ENCODE measurements around the gene PPM1E. TPM values are rescaled to one million over a fixed set of nuclear protein-coding genes. Genes with fewer than 3 reads are reported as not detected.

The PPM1E gene
- total and polyA plus RNA-seq, 2 of the 8 experiments (the other 6 are each of a cell fraction or from before 2014, with no cell fraction given) = 5.0 to 10.4 TPM

DNA sequence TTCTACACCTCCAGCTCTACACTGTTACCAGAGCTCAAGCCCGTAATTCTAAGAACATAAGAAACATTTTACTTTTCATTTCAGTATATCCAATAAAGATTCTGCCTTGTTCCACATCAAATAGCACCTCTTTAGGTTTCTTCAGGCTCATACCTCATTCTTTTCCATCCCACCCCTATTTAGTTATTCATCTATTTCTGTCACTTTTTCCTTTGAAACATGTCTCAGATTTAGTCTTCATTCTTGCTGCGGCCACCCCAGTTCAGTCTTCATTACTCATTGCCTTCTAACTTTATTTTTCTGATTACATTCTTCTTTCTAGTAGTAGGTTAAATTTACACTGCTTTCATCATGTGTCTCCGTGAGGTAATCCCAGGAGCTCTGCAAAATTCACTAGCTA, 33.5 kb downstream of the PPM1E start:
- H2AK5ac ChIP-seq (ENCODE audit: low read depth, low read length) = no peak overlapping the region
- 83% methylated on average over 3 of the region's 3 CpGs; no CpG with 5 or more reads in 1 of the 2 experiments for WGBS, 2 experiments (ENCODE audit: extremely low coverage in 1 of 2, insufficient coverage in 1 of 2, insufficient read length in 1 of 2, insufficient replicate concordance in 2 of 2, low coverage in 1 of 2, low lambda C conversion rate in 2 of 2, missing lambda C conversion rate in 1 of 2)
- no peak overlapping the region for H3K23ac ChIP-seq (ENCODE audit: insufficient read length)
- H2BK120ac ChIP-seq (replicated peaks; ENCODE audit: low read depth, low read length) = no peak overlapping the region
- H3K4me3 ChIP-seq (ENCODE audit: extremely low read depth in 1 of 4, insufficient read depth in 2 of 4, low read depth in 3 of 4, low read length in 4 of 4) = no peak overlapping the region
- H4K91ac ChIP-seq (replicated peaks; ENCODE audit: insufficient read length, low read length) = no peak overlapping the region
- H3K4me1 ChIP-seq (replicated peaks in 1 of 4; ENCODE audit: control insufficient read depth in 3 of 4, insufficient read depth in 4 of 4, low read length in 3 of 4) = no peaks in the 10 kb centered on the region
- H3K9ac ChIP-seq (replicated peaks in 1 of 4; ENCODE audit: extremely low read depth in 1 of 4, low read depth in 3 of 4, low read length in 3 of 4) = no peak overlapping the region
- no peaks in the 10 kb centered on the region for H3K79me1 ChIP-seq (ENCODE audit: low read depth, low read length)
- H4K5ac ChIP-seq (ENCODE audit: insufficient read length, low read depth, low read length) = no peak overlapping the region
- H3K23me2 ChIP-seq (ENCODE audit: low read depth, low read length) = no peaks in the 10 kb centered on the region
- H2BK5ac ChIP-seq (ENCODE audit: low read depth, low read length) = no peak overlapping the region
- H3K18ac ChIP-seq (ENCODE audit: extremely low read depth, low read length) = no peak overlapping the region
- no peak overlapping the region for H3K14ac ChIP-seq (ENCODE audit: insufficient read length)
- no peak overlapping the region for H2BK20ac ChIP-seq (ENCODE audit: low read length)
- no peak for TF ChIP-seq FOSL1 (IDR thresholded peaks at IDR 0.05; ENCODE audit: insufficient read depth, low read depth, low read length)
- DNase-seq (ENCODE audit: low read depth in 1 of 2, low spot score in 2 of 2) (no peak), FAIRE-seq (no peak)
- H3K36me3 ChIP-seq (ENCODE audit: control insufficient read depth in 2 of 4, insufficient read depth in 4 of 4, low read length in 3 of 4) = no peaks in the 10 kb centered on the region
- no peak overlapping the region for H3K4ac ChIP-seq (replicated peaks; ENCODE audit: insufficient read length, low read depth, low read length)
- H2BK15ac ChIP-seq (ENCODE audit: low read length) = no peak overlapping the region
- H3K79me2 ChIP-seq (ENCODE audit: control insufficient read depth in 1 of 2, insufficient read depth in 2 of 2, low read length in 2 of 2) = no peaks in the 10 kb centered on the region
- ChIA-PET POLR2A (ENCODE audit: partially characterized antibody) (no interaction called here), CTCF (ENCODE audit: partially characterized antibody) (no interaction called here)
- H4K20me1 ChIP-seq (replicated peaks in 1 of 2; ENCODE audit: control insufficient read depth in 1 of 2, insufficient read depth in 2 of 2, low read length in 2 of 2) = no peaks in the 10 kb centered on the region
- H3K27me3 ChIP-seq (replicated peaks in 1 of 4; ENCODE audit: control insufficient read depth in 3 of 4, extremely low read depth in 1 of 4, insufficient read depth in 3 of 4, low read length in 3 of 4) = no peaks in the 10 kb centered on the region
- H4K8ac ChIP-seq (ENCODE audit: extremely low read depth, insufficient read depth, low read length) = no peak overlapping the region
- no peaks in the 10 kb centered on the region for H3K9me3 ChIP-seq (ENCODE audit: insufficient read depth in 2 of 2, low read depth in 1 of 2, low read length in 1 of 2)
- H2AFZ ChIP-seq (ENCODE audit: low read length) = no peak overlapping the region
- H3K4me2 ChIP-seq (ENCODE audit: insufficient read depth in 1 of 2, low read depth in 2 of 2, low read length in 2 of 2) = no peak overlapping the region
- H2BK12ac ChIP-seq (ENCODE audit: low read depth, low read length) = no peak overlapping the region
- no peak overlapping the region for H3K56ac ChIP-seq (replicated peaks; ENCODE audit: insufficient read length, low read depth, low read length)
- no peak overlapping the region for H3K27ac ChIP-seq (ENCODE audit: low read depth, low read length)

All from H1 (cell line).